Measurements from ENCODE around the gene SMC1B. TPM values are rescaled to one million over a fixed set of nuclear protein-coding genes. Genes with fewer than 3 reads are reported as not detected.
"Not testable (repeated sequence)": the region's sequence is repeated elsewhere in the genome, so short reads cannot be mapped to it uniquely, and the experiment has no call there.

SMC1B gene
- total RNA-seq, 4 donors from 2014 or later = 0.13 TPM; not detected in 3

GRCh38 chr22:45389546-45389945 is 23.9 kb downstream of the SMC1B start:
- peaks cover 0 to 3% (median 0%) of the 10 kb centered on the region in 4 donors for H3K27me3 ChIP-seq
- DNase-seq (ENCODE audit: extremely low spot score) = no peak
- TF ChIP-seq EP300 (IDR thresholded peaks at IDR 0.05) (no peak), CTCF (IDR thresholded peaks at IDR 0.05) (no peak), POLR2AphosphoS5 (IDR thresholded peaks at IDR 0.05) (no peak), POLR2A (IDR thresholded peaks at IDR 0.05; ENCODE audit: low read depth) (no peak)
- H3K27ac ChIP-seq (replicated peaks in 1 of 4) = no peak overlapping the region
- H3K9me3 ChIP-seq = no peaks in the 10 kb centered on the region
- H3K36me3 ChIP-seq = no peaks in the 10 kb centered on the region
- H3K4me1 ChIP-seq = no peaks in the 10 kb centered on the region
- intact Hi-C loops (cut with DNase I) = no loop called here
- WGBS = 80% methylated on average over 3 of the region's 3 CpGs
- no peak overlapping the region for H3K4me3 ChIP-seq

- 95% methylated on average over 2 of the region's 2 CpGs for WGBS
These were observed 32.1 kb downstream of the SMC1B start for GRCh38 chr22:45381348-45381747.

GRCh38 chr22:45376703-45377102 is 36.7 kb downstream of the SMC1B start:
- Histone ChIP-seq H3K27me3 (no peaks in the 10 kb centered on the region), H3K36me3 (no peaks in the 10 kb centered on the region), H3K9me3 (no peaks in the 10 kb centered on the region), H3K4me3 (no peak overlapping the region), H3K4me1 (no peaks in the 10 kb centered on the region), H3K27ac (replicated peaks in 1 of 4) (no peak overlapping the region)
- intact Hi-C loops (cut with DNase I) = no loop called here
- 78% methylated on average over 1 of the region's 1 CpG for WGBS
- DNase-seq (ENCODE audit: extremely low spot score) = no peak
- TF ChIP-seq POLR2A (IDR thresholded peaks at IDR 0.05; ENCODE audit: low read depth) = no peak
- no peak for TF ChIP-seq EP300 (IDR thresholded peaks at IDR 0.05)
- no peak for TF ChIP-seq POLR2AphosphoS5 (IDR thresholded peaks at IDR 0.05)
- TF ChIP-seq CTCF (IDR thresholded peaks at IDR 0.05) = no peak

More at GRCh38 chr22:45381348-45381747, 32.1 kb downstream of the SMC1B start:
- intact Hi-C loops (cut with DNase I) = no loop called here
- no peak overlapping the region for H3K27ac ChIP-seq (replicated peaks in 1 of 4)
- no peaks in the 10 kb centered on the region for H3K36me3 ChIP-seq
- H3K9me3 ChIP-seq = no peaks in the 10 kb centered on the region
- no peaks in the 10 kb centered on the region for H3K4me1 ChIP-seq
- DNase-seq (ENCODE audit: extremely low spot score) = no peak
- TF ChIP-seq POLR2A (IDR thresholded peaks at IDR 0.05; ENCODE audit: low read depth) (no peak), EP300 (IDR thresholded peaks at IDR 0.05) (no peak), POLR2AphosphoS5 (IDR thresholded peaks at IDR 0.05) (no peak), CTCF (IDR thresholded peaks at IDR 0.05) (no peak)
- H3K4me3 ChIP-seq = no peak overlapping the region
- H3K27me3 ChIP-seq = no peaks in the 10 kb centered on the region

- 78% methylated on average over 3 of the region's 3 CpGs for WGBS
- DNase-seq (ENCODE audit: extremely low spot score) = no peak
- TF ChIP-seq POLR2A (IDR thresholded peaks at IDR 0.05; ENCODE audit: low read depth) (no peak), CTCF (IDR thresholded peaks at IDR 0.05) (no peak), POLR2AphosphoS5 (IDR thresholded peaks at IDR 0.05) (no peak), EP300 (IDR thresholded peaks at IDR 0.05) (no peak)
- H3K27ac ChIP-seq (replicated peaks in 1 of 4) = no peak overlapping the region
- no peaks in the 10 kb centered on the region for H3K4me1 ChIP-seq
- no peaks in the 10 kb centered on the region for H3K27me3 ChIP-seq
- intact Hi-C loops (cut with DNase I) = no loop called here
- H3K4me3 ChIP-seq = no peak overlapping the region
- no peaks in the 10 kb centered on the region for H3K9me3 ChIP-seq
- H3K36me3 ChIP-seq = no peaks in the 10 kb centered on the region
These were observed 37.4 kb downstream of the SMC1B start for GRCh38 chr22:45376009-45376408.

- H3K27me3 ChIP-seq; H3K36me3 ChIP-seq; H3K27ac ChIP-seq (replicated peaks in 1 of 4); H3K4me1 ChIP-seq; DNase-seq (ENCODE audit: extremely low spot score); H3K9me3 ChIP-seq; H3K4me3 ChIP-seq; intact Hi-C loops (cut with DNase I): not testable (repeated sequence)
- 90% methylated on average over 3 of the region's 3 CpGs for WGBS
These were observed 39.8 kb downstream of the SMC1B start for GRCh38 chr22:45373592-45373991.

All from esophagus muscularis mucosa (tissue), 4 donors.